Common myeloid progenitor, CD34-positive (primary cell): ENCODE data around the gene COPB2.

ENCODE experiments used
- CTCF ChIA-PET: fragments of 350-600 bp; sonication (Branson Sonifier 250); formaldehyde crosslinking; loops from one replicate; lab custom pipeline; 2021; ENCODE audit warnings: antibody characterized with exemption; lab: Charles Lee
- POLR2A ChIA-PET: fragments of 350-600 bp; sonication (Branson Sonifier 250); formaldehyde crosslinking; loops from one replicate; lab custom pipeline; 2021; ENCODE audit warnings: antibody characterized with exemption; lab: Charles Lee
- DNase-seq, 3 donors: peaks; one replicate each; pipeline versions ENCODE4 v3.0.0 to v3.0.0-alpha.2; 2013
- H3K27ac ChIP-seq, 2 experiments: 1 replicate in 1 of 2; 2 replicates in 1 of 2; pipeline ENCODE4 v1.7.0; 2013; ENCODE audit warnings: inconsistent platforms in 2 of 2, low read length in 2 of 2, mild to moderate bottlenecking in 2 of 2, low read depth in 1 of 2, moderate library complexity in 1 of 2; ENCODE audit not compliant: severe bottlenecking in 2 of 2, insufficient read depth in 1 of 2, poor library complexity in 1 of 2
- H3K27me3 ChIP-seq, 5 experiments: replicated peaks in 2 of 5; 1 replicate in 3 of 5; 2 replicates in 2 of 5; pipeline versions ENCODE4 v1.6.1 to v1.7.0; 2013; ENCODE audit warnings: low read length in 4 of 5, mild to moderate bottlenecking in 2 of 5, moderate library complexity in 2 of 5, inconsistent platforms in 1 of 5; ENCODE audit not compliant: insufficient read depth in 5 of 5, control insufficient read depth in 4 of 5
- H3K36me3 ChIP-seq, 4 experiments: 1 replicate in 2 of 4; 2 replicates in 2 of 4; pipeline versions ENCODE4 v1.6.1 to v1.7.0; 2013; ENCODE audit warnings: low read length in 3 of 4, control low read depth in 1 of 4, mild to moderate bottlenecking in 1 of 4; ENCODE audit not compliant: control insufficient read depth in 4 of 4, insufficient read depth in 4 of 4
- H3K4me1 ChIP-seq, 4 experiments: 1 replicate in 3 of 4; 2 replicates in 1 of 4; pipeline versions ENCODE4 v1.6.1 to v1.7.1; 2013; ENCODE audit warnings: low read length in 3 of 4, mild to moderate bottlenecking in 3 of 4, control low read depth in 1 of 4, inconsistent platforms in 1 of 4, moderate library complexity in 1 of 4; ENCODE audit not compliant: control insufficient read depth in 4 of 4, insufficient read depth in 4 of 4; ENCODE audit errors: control extremely low read depth in 1 of 4
- H3K4me3 ChIP-seq, 7 experiments: 1 replicate in 4 of 7; 2 replicates in 3 of 7; pipeline versions ENCODE4 v1.5.1 to v1.7.0; 2013; ENCODE audit warnings: mild to moderate bottlenecking in 7 of 7, low read length in 6 of 7, moderate library complexity in 6 of 7, inconsistent platforms in 2 of 7, low read depth in 2 of 7, control low read depth in 1 of 7; ENCODE audit not compliant: insufficient read depth in 4 of 7, control insufficient read depth in 1 of 7; ENCODE audit errors: extremely low read depth in 1 of 7
- H3K9me3 ChIP-seq, 5 experiments: 1 replicate in 4 of 5; 2 replicates in 1 of 5; pipeline versions ENCODE4 v1.6.1 to v1.7.1; 2013; ENCODE audit warnings: low read length in 4 of 5, mild to moderate bottlenecking in 2 of 5, inconsistent platforms in 1 of 5, low read depth in 1 of 5, moderate library complexity in 1 of 5; ENCODE audit not compliant: control insufficient read depth in 4 of 5, insufficient read depth in 2 of 5; ENCODE audit errors: control extremely low read depth in 1 of 5
- WGBS: methylation state at CpG from one replicate; pipeline ENCODE4 v1.1.5; 2013; ENCODE audit not compliant: insufficient coverage; 5-methylcytosine and 5-hydroxymethylcytosine counted together

Gene COPB2

GRCh38 chr3:139311557-139311956 is 77.9 kb downstream of the COPB2 start:
- ChIA-PET POLR2A (no interaction called here), CTCF (no interaction called here)
- WGBS, result no CpG with 5 or more reads among the region's 1 CpG
- Histone ChIP-seq H3K27me3 (peaks cover 0 to 7% (median 2%) of the 10 kb centered on the region in 5 experiments), H3K9me3 (no peaks in the 10 kb centered on the region), H3K4me1 (no peaks in the 10 kb centered on the region), H3K4me3 (no peak overlapping the region), H3K27ac (no peak overlapping the region), H3K36me3 (no peaks in the 10 kb centered on the region)
- DNase-seq, result no peak

DNA sequence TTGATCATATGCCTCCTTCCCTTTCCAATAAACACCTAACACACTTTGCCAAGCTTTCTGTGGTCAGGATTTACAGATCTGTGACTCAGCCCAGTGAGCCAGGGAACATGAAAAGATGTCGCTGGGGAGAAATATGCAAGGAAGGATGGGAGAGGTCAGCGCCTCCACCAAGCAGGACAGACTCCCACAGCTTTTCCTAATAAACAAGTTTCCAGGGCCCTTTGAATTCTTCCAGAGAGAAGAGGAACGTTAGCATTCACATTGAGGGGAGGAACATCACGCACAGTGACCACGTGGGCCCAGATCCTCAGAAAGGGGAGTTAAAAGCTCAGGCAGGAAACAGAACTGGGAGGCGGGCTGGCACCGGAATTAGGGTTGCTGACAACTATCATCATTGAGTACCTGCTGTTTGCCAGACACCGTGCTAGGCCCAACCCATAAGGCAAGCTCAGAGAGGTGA is 78.9 kb downstream of the COPB2 start:
- WGBS, result 99% methylated on average over 7 of the region's 8 CpGs

DNA sequence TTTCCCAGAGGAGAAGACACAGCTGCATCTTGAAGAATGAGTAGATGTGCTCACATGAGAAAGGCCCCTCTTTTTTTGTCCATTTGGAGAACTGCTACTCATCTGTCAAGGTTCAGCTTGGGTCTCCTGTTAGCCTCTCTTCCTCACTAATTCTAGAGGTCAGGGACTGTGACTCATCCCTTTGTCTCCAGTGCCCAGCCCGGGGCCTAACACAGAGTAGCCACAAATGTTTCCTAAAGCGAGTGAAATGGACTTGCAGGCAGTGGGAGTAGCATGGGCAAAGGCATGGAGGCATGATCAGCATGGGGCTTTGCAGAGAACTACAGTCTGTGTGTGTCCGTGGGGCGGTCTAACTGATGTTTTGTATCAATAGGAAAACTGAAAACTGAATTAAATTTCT is 79.6 kb downstream of the COPB2 start:
- Histone ChIP-seq H3K36me3 (no peaks in the 10 kb centered on the region), H3K27me3 (peaks cover 0 to 6% (median 2%) of the 10 kb centered on the region in 5 experiments), H3K4me3 (no peak overlapping the region), H3K9me3 (no peaks in the 10 kb centered on the region), H3K27ac (no peak overlapping the region), H3K4me1 (no peaks in the 10 kb centered on the region)
- ChIA-PET CTCF (interaction anchor here (0.8 kb wide), 1 partner anchor 27 kb away, joined by 3 read pairs; no protein-coding TSS in a partner anchor), POLR2A (interaction anchor here (0.6 kb wide), 1 partner anchor 207 kb away, joined by 4 read pairs; no protein-coding TSS in a partner anchor)
- DNase-seq, result no peak
- 94% methylated on average over 4 of the region's 4 CpGs for WGBS

More for the DNA sequence above, 78.9 kb downstream of the COPB2 start:
- H3K4me1 ChIP-seq, result no peaks in the 10 kb centered on the region
- no peaks in the 10 kb centered on the region for H3K9me3 ChIP-seq
- no peak overlapping the region for H3K27ac ChIP-seq
- ChIA-PET CTCF (interaction anchor here (1.1 kb wide), 1 partner anchor 9 kb away, joined by 3 read pairs; no protein-coding TSS in a partner anchor), POLR2A (interaction anchor here (0.6 kb wide), 1 partner anchor 206 kb away, joined by 4 read pairs; no protein-coding TSS in a partner anchor)
- H3K4me3 ChIP-seq, result no peak overlapping the region
- no peak for DNase-seq
- H3K36me3 ChIP-seq, result no peaks in the 10 kb centered on the region
- H3K27me3 ChIP-seq, result peaks cover 0 to 6% (median 2%) of the 10 kb centered on the region in 5 experiments

- POLR2A ChIA-PET, result no interaction called here
- H3K27ac ChIP-seq, result no peak overlapping the region
- no peaks in the 10 kb centered on the region for H3K4me1 ChIP-seq
- peaks cover 0 to 6% (median 2%) of the 10 kb centered on the region in 5 experiments for H3K27me3 ChIP-seq
- CTCF ChIA-PET, result interaction anchor here (0.6 to 0.8 kb wide), 3 partner anchors 8 to 373 kb away, joined by 3 read pairs; no protein-coding TSS in a partner anchor
- no peaks in the 10 kb centered on the region for H3K36me3 ChIP-seq
- H3K4me3 ChIP-seq, result no peak overlapping the region
- H3K9me3 ChIP-seq, result no peaks in the 10 kb centered on the region
- no peak for DNase-seq
- 80% methylated on average over 1 of the region's 2 CpGs for WGBS
These were observed 80.3 kb downstream of the COPB2 start for GRCh38 chr3:139309061-139309591.

DNA sequence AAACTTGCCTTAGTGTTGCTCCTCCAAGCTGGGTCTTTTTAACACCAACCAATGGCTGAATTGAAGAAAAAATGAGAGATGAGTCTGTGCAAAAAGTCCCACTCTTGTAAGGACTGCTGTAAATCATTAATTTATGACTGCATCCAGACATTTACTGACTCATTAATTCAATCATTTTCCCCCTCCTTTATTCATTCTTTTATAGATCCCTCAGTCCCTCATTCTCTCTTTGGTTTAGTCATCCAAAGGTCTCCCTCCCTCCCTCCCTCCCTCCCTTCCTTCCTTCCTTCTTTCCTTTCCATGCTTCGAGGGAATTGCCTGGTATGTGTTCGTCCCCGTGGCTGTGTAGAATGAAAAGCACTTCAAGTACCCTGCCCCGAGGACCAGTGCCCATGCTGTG is 80.9 kb downstream of the COPB2 start:
- Histone ChIP-seq H3K4me3 (no peak overlapping the region), H3K27ac (no peak overlapping the region), H3K9me3 (no peaks in the 10 kb centered on the region), H3K27me3 (peaks cover 0 to 3% (median under 1%) of the 10 kb centered on the region in 5 experiments), H3K36me3 (no peaks in the 10 kb centered on the region), H3K4me1 (no peaks in the 10 kb centered on the region)
- no peak for DNase-seq
- 75% methylated on average over 4 of the region's 4 CpGs for WGBS
- ChIA-PET POLR2A (no interaction called here), CTCF (no interaction called here)

GRCh38 chr3:139307601-139308555 is 81.6 kb downstream of the COPB2 start:
- WGBS, result 95% methylated on average over 5 of the region's 6 CpGs
- Histone ChIP-seq H3K9me3 (no peaks in the 10 kb centered on the region), H3K4me1 (peaks cover 0 to under 1% (median 0%) of the 10 kb centered on the region in 4 experiments), H3K4me3 (no peak overlapping the region), H3K27ac (no peak overlapping the region), H3K27me3 (peaks cover 0 to 4% (median 0%) of the 10 kb centered on the region in 5 experiments), H3K36me3 (no peaks in the 10 kb centered on the region)
- ChIA-PET POLR2A (no interaction called here), CTCF (interaction anchor here (1.1 kb wide), 1 partner anchor 11 kb away, joined by 3 read pairs; no protein-coding TSS in a partner anchor)
- DNase-seq, result no peak
